Testis (tissue), 2 donors: ENCODE measurements around the gene NR2F2.

ENCODE experiments used
- POLR2A ChIP-seq: fragments of 450-650 bp; IDR thresholded peaks from one replicate; pipeline ENCODE4 v1.6.1; 2017; ENCODE audit warnings: antibody characterized with exemption, mild to moderate bottlenecking, moderate library complexity
- TF ChIP-seq, protein P1 (sequence below), 3 experiments: fragments of 450-650 bp in 2 of 3; fragments of 200-600 bp in 1 of 3; sonication (generic) in 1 of 3; IDR thresholded peaks; one replicate each; pipeline ENCODE4 v1.5.1; 2016 to 2019; ENCODE audit warnings: antibody characterized with exemption in 3 of 3, mild to moderate bottlenecking in 2 of 3, moderate library complexity in 1 of 3

DNA sequence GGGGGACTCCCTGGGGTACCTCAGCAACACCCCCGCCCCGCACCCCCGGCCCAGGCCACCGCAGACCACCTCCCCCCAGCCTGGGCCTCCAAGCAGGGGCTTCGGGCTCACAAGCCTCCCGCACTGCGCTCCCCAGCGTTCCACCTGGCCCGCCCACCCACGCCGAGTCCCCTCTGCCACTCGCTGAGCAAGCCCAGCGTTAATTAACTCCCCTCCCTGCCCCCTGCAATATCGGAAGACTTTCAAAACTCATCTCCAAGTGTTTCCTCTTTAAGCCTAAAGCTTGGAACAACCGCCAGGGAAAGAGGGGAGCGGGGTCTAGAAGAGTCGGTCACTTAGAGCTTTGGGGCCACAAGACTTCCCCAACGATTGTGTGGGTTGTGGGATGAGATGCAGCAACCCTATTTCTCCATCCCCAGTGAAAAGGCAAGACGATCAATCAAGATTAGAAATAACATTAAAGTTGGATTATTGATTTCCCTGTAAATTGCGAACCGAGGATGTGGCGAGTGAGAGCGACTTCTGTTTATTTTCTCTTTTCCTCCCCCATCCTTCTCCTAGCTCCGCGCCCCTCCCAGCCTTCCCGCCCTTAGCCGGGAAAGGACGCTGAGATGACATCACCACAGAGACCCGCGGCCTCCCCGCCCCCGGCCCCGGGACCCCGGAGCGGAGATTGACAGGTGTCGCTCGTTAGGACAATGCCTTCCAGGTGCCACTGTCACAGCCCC, 30.2 kb downstream of the NR2F2 start:
- TF ChIP-seq, protein P1, sequence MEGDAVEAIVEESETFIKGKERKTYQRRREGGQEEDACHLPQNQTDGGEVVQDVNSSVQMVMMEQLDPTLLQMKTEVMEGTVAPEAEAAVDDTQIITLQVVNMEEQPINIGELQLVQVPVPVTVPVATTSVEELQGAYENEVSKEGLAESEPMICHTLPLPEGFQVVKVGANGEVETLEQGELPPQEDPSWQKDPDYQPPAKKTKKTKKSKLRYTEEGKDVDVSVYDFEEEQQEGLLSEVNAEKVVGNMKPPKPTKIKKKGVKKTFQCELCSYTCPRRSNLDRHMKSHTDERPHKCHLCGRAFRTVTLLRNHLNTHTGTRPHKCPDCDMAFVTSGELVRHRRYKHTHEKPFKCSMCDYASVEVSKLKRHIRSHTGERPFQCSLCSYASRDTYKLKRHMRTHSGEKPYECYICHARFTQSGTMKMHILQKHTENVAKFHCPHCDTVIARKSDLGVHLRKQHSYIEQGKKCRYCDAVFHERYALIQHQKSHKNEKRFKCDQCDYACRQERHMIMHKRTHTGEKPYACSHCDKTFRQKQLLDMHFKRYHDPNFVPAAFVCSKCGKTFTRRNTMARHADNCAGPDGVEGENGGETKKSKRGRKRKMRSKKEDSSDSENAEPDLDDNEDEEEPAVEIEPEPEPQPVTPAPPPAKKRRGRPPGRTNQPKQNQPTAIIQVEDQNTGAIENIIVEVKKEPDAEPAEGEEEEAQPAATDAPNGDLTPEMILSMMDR (IDR thresholded peaks at IDR 0.05) = no peak
- TF ChIP-seq POLR2A = no peak
